HG03432 (cell line): ENCODE data around the gene SLC39A5.
"Not testable (repeated sequence)": the region's sequence is repeated elsewhere in the genome, so short reads cannot be mapped to it uniquely, and the experiment has no call there.

ENCODE experiments used
- ATAC-seq: cut with Tn5 transposase; IDR thresholded peaks from one replicate; pipeline ENCODE4 v1.9.1; 2021; ENCODE audit warnings: mild to moderate bottlenecking, moderate library complexity; ENCODE audit not compliant: unreplicated experiment

Gene SLC39A5

DNA sequence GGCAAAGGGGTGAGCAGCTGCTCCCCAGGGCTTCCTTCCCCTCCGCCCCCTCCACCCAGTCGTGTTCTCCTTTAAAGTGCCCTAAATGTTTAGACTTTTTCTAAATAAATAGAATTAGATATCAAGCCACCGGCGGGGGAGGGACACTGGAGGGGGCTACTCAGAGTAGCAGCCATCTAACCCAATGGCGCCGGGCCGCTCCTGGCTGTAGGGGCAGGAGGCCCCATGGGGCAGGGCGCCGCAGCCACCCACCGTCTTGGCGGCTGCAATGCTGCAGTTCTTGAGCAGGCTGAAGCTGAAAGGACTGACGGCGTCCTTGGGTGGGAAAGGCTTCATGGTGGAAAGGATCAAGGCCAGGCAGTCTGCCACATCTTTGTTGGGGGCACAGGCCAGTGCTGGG is 13.1 kb downstream of the SLC39A5 start:
- no peak for ATAC-seq

GRCh38 chr12:56243731-56244181 is 13.9 kb downstream of the SLC39A5 start:
- ATAC-seq: no peak

DNA sequence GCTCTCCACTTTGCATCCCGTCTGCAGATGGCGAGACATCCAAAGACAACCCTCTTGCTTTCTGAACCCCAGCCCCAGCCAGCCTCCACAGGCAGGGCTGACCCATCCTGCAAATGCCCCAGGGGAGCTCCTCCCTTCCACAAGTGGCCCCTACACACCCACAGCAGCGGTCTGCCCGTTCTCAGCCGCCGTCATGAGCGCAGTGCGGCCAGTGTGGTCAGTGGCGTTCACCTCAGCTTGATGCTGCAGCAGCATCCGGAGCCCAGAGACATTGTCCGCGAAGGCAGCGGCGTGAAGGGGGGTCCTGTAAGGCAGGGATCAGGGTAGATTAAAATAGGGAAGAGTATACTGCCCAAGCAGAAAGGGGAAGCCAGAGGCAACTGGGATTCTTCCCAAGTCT is 14.6 kb downstream of the SLC39A5 start:
- no peak for ATAC-seq

GRCh38 chr12:56247923-56248322 is 18.1 kb downstream of the SLC39A5 start:
- no peak for ATAC-seq

DNA sequence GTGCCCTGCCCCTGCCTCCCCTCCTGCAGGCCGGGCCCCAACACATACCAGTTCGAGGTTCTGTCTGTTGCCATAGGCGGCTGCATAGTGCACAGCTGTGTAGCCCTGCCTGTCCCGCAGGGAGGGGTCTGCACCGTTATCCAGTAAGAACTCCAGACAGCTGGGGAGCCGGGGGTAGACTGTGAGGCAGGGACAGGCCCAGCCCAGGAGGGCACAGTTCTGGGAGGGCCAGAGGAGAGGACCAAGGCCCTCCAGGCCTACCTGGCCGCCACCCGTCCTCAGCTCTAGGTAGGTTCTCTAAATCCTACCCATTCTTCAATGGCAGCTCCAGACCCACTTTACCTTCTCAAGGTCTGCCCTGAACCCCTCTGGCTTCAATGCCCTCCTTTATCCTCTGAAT is 18.9 kb downstream of the SLC39A5 start:
- no peak for ATAC-seq

DNA sequence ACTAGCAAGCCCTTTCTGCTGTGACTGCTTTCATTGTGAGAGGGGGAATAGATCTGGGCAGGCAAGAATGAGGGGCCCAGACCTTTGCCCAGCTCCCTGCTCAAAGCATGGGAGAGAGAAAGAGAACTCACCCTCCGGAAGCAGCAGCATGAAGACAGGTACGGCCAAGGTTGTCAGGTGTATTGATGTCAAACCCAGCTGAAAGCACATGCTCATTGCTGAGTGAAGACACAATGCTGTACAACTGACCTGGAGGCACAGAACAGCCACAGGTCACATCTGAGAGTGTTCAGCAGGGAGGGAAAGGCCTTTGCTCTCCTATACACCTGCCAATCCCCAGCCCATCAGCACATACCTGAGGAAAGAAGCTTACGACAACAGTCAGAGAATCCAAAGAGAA is 22.8 kb downstream of the SLC39A5 start:
- no peak for ATAC-seq

GRCh38 chr12:56253091-56253490 is 23.2 kb downstream of the SLC39A5 start:
- ATAC-seq: no peak

- ATAC-seq: no peak
These were observed 25.8 kb downstream of the SLC39A5 start for GRCh38 chr12:56255671-56256070.

GRCh38 chr12:56256326-56256960 is 26.6 kb downstream of the SLC39A5 start:
- ATAC-seq: no peak

DNA sequence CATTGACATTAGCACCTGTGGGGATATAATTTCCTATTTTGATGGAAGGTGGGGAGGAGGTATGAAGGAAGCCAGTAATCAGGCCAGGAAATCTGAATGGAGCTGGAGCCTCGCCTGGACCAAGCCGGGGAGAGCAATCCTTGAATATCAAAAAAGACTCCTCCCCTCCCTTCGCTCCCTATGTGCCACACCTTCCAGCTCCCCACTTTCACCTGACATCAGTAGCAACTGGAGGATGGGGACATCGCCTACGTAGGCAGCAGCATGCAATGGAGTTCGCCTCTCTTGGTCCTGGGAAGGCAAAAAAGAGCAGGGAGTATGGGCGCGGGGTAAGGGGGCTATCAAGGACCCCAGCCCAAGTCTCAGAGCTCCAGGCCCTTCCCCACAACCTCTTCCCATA is 27.2 kb downstream of the SLC39A5 start:
- no peak for ATAC-seq

- ATAC-seq: peak; percentile 20
These were observed 27.7 kb downstream of the SLC39A5 start for GRCh38 chr12:56257491-56258067.

DNA sequence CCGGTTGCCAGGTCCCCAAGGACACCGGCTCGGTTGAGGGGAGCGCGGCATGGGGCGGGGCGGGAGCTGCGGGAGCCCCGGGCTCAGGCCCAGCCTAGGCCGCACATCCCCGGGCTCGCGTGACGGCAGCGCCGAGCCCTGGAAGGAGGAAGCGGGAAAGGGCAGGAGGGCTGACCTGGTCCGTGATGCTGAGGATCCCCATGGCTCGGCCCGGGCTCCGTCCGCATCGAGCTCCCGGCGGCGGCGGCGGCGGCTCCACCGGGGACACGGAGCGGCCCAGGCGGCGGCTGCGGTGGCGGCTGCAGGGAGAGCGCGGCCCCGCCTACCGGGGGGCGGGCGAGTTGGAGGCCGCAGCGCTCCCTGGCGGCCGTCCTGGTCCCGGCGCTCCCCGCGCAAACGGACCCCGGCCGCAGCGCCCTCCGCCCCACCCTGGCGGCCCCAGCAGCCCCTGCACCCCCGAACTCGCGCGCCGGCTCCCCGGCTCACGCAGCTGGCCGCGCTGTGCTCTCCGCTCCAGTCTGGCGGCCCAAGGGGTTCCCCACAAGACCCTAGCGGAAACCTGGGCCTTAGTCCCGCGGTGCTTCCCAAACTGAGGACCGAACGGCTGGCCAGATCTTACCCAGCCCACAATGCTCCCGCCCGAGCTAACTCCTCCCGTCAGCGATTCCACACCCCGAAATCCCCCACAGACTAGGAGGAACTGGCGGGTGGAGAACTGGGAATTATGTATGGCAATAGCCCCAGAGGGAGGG is 28.4 kb downstream of the SLC39A5 start, which contains the start of gene ANKRD52:
Gene ANKRD52, minus strand, starts transcription at position 317 of the 752 bp plus-strand sequence. Its CDS starts 115 bp downstream, at position 202.
- ATAC-seq: peak; percentile 92

- ATAC-seq: no peak
These were observed 29.0 kb downstream of the SLC39A5 start for GRCh38 chr12:56258820-56259183.

DNA sequence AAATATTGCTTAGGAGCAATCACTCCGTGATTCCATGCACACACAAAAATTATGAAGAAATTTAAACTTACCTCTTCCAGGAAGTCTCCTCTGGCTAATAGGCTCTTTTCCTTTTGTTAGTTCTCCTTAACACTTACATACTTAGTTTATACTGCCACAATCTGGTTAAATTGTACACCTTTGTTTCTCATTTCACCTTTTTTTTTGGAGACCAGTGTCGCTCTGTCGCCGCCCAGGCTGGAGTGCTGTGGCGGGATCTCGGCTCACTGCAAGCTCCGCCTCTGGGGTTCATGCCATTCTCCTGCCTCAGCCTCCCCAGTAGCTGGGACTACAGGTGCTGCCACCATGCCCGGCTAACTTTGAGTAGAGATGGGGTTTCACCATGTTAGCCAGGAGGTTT is 30.5 kb downstream of the SLC39A5 start:
- ATAC-seq: no peak

DNA sequence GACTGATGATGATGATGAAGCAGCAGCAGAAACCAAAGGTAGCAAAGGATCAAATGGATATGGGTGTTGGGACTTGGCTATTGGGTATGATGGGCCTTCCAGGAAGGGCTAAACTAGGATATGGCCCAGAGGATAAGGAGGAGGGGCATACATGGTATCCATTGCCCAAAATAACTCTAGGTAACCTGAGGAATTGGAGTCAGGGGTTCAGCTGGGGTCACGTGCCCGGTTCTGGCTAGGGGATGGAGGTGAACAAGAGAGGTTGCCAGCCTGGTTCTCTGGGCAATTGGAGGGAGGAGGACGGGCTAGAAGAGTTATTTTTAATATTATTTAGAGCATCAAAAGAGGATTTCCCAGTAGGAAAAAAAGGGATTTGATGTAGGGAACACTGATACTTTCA is 31.1 kb downstream of the SLC39A5 start:
- no peak for ATAC-seq

DNA sequence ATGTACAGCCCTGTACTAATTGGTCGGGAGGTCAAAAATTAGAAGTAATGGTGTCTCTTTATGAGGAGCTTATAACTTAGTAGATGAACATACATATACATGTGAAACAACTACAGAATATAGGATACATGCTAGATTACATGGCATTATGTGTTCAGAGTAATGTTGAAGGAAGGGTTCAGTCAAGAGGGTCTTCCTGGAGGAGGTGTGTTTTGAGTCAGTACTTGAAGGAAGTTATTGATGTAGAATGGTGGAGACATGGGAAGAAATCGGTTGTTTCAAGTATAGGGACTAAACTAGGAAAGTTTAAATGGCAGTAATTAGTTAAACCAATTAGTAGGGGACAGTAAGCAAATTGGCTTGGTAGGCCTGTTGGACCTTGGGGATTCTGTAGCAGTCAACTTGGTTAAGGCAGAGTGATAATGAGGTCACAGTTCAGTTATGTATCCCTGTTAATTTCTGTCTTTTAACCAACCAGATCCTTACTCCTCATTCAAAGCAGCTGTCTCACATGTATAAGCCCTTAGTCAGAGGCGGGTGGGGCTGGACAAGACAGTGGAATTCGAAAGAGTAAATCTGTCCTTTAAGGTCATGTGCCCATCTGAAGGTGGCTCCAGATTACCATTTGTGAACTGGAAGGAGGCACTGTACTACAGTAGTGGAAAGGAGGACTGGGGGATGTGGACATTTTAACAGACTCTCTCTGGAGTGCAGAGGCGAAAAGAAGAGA is 31.8 kb downstream of the SLC39A5 start:
- no peak for ATAC-seq

DNA sequence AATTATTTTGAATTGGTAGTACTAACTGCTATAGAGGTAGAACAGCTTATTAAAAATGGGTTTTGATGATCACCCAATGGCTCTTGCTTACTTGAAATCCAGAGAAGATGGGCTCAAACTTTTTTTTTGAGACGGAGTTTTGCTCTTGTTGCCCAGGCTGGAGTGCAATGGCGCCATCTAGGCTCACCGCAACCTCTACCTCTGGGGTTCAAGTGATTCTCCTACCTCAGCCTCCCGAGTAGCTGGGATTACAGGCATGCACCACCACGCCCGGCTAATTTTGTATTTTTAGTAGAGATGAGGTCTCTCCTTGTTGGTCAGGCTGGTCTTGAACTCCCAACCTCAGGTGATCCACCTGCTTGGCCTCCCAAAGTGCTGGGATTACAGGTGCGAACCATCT is 33.1 kb downstream of the SLC39A5 start:
- ATAC-seq: not testable (repeated sequence)

DNA sequence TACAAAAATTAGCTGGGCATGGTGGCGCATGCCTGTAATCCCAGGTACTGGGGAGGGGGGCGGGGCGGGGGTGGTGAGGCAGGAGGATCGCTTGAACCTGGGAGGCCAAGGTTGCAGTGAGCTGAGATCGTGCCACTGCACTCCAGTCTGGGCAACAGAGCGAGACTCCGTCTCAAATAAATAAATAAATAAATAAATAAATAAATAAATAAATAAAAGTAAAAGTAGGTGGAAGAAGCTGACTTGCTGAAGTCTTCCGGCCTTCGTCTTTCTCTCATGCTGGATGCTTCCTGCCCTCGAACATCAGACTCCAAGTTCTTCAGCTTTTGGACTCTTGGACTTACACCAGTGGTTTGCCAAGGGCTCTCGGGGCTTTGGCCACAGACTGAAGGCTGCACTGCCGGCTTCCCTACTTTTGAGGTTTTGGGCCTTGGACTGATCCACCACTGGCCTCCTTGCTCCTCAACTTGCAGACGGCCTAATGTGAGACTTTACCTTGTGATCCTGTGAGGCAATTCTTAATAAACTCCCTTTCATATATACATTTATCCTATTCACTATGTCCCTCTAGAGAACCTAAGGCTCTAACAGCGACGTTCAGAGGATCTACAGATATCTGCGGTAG is 36.3 kb downstream of the SLC39A5 start:
- ATAC-seq: not testable (repeated sequence)

DNA sequence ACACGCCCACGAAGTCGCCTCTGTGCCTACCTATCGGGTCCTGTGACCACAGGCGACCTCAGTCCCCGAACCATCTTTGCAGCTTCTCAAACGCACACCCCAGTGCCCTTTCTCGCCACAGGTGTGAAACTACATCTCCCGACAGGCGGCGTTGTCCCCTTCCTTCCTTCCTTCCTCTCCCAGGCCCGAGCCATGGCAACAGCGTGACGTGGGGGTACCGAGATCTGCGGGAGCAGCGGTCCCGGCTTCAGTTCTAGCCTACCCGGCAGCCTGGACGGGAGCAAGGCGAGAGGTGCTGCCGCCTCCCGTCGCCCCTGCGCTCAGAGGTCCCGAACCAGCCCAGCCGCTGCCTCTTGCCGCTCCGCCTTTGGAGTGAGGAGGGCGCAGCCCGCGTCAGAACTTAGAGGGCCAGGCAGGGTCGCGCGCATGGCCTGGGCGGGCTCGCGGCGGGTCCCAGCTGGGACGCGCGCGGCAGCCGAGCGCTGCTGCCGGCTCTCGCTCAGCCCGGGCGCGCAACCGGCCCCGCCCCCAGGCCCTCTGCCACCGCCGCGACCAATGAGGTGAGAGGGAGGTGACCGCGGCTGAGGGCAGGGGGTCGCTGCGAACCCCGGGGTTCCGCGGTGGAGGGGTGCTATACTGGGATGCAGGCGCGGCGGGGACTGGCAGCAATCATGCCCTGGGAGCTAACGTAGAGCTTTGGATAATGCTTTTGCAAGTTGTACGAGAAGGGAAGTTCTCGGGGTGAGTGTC is 37.0 kb downstream of the SLC39A5 start, which contains the start of gene COQ10A:
Gene COQ10A, plus strand, starts transcription at position 250 of the 750 bp plus-strand sequence. Its CDS starts 177 bp downstream, at position 427.
- ATAC-seq: peak; percentile 92

GRCh38 chr12:56267443-56268071 is 37.7 kb downstream of the SLC39A5 start:
- peak; percentile 19 for ATAC-seq
